Spleen (tissue), 11 donors: Measurements from ENCODE around the gene SP4. TPM values are rescaled to one million over a fixed set of nuclear protein-coding genes. Genes with fewer than 3 reads are reported as not detected.

Experiments used
- DNase-seq: peaks from one replicate; pipeline ENCODE4 v3.0.0-alpha.2; 2020
- H3K27ac ChIP-seq, 8 donors: fragments of 200-600 bp; sonication (generic) in 7 of 8; 1 replicate in 4 of 8; 2 replicates in 4 of 8; pipeline versions ENCODE4 v1.5.0 to v1.8.0; 2016 to 2021; ENCODE audit warnings: inconsistent platforms in 4 of 8, mild to moderate bottlenecking in 4 of 8, moderate library complexity in 1 of 8
- H3K27me3 ChIP-seq, 7 donors: fragments of 200-600 bp; sonication (generic) in 6 of 7; replicated peaks in 1 of 7; 1 replicate in 4 of 7; 2 replicates in 3 of 7; pipeline versions ENCODE4 v1.5.0 to v1.8.0; 2016 to 2021; ENCODE audit warnings: inconsistent platforms in 3 of 7, mild to moderate bottlenecking in 1 of 7
- H3K36me3 ChIP-seq, 6 donors: fragments of 200-600 bp; sonication (generic) in 5 of 6; 1 replicate in 4 of 6; 2 replicates in 2 of 6; pipeline versions ENCODE4 v1.5.0 to v1.8.0; 2016 to 2021; ENCODE audit warnings: inconsistent platforms in 2 of 6
- H3K4me1 ChIP-seq, 6 donors: fragments of 200-600 bp; sonication (generic) in 5 of 6; 1 replicate in 3 of 6; 2 replicates in 3 of 6; pipeline versions ENCODE4 v1.5.0 to v1.8.0; 2016 to 2021; ENCODE audit warnings: inconsistent platforms in 3 of 6
- H3K4me3 ChIP-seq, 8 donors: fragments of 200-600 bp; sonication (generic) in 7 of 8; 1 replicate in 4 of 8; 2 replicates in 4 of 8; pipeline versions ENCODE4 v1.5.0 to v1.8.0; 2016 to 2021; ENCODE audit warnings: inconsistent platforms in 4 of 8, mild to moderate bottlenecking in 4 of 8, moderate library complexity in 2 of 8
- H3K9me3 ChIP-seq, 8 donors: fragments of 200-600 bp; sonication (generic) in 7 of 8; 1 replicate in 4 of 8; 2 replicates in 4 of 8; pipeline versions ENCODE4 v1.5.0 to v1.8.0; 2016 to 2021; ENCODE audit warnings: inconsistent platforms in 4 of 8
- CTCF ChIP-seq, 11 experiments: fragments of 200-600 bp in 7 of 11; fragments of 450-650 bp in 4 of 11; sonication (generic) in 4 of 11; IDR thresholded peaks in 8 of 11; conservative IDR thresholded peaks in 3 of 11; 1 replicate in 7 of 11; 2 replicates in 4 of 11; pipeline versions ENCODE4 v1.4.0 to v1.8.0; 2016 to 2021; ENCODE audit warnings: antibody characterized with exemption in 11 of 11, inconsistent platforms in 4 of 11, mild to moderate bottlenecking in 1 of 11
- POLR2A ChIP-seq, 3 donors: fragments of 450-650 bp; IDR thresholded peaks; one replicate each; pipeline ENCODE4 v1.5.1; 2017; ENCODE audit warnings: antibody characterized with exemption in 3 of 3, mild to moderate bottlenecking in 1 of 3
- POLR2AphosphoS5 ChIP-seq, 3 donors: sonication (generic); formaldehyde crosslinking; IDR thresholded peaks; one replicate each; pipeline ENCODE4 v1.5.1; 2017; ENCODE audit warnings: antibody characterized with exemption in 3 of 3
- WGBS, 5 donors: extraction: QIAGEN DNeasy Blood & Tissue Kit in 3 of 5; methylation state at CpG; one replicate each; pipeline versions ENCODE4 v1.1.5 to v1.1.7; 2013 to 2018; 5-methylcytosine and 5-hydroxymethylcytosine counted together
- intact Hi-C: fragments of 100-400 bp; cut with DNase I; formaldehyde crosslinking; loops from one replicate; pipeline ENCODE4 v1.15.0; 2023; ENCODE audit warnings: low total_unique reads
- polyA plus RNA-seq, 3 donors: library from polyadenylated mRNA; stranded (reverse); fragments of 200-250 nt; gene quantifications; one replicate each; pipeline ENCODE4 v1.2.1, GENCODE V29; 2013
- total RNA-seq, 7 donors: library from RNA; depleted of rRNA in 3 of 7; stranded (reverse); fragments of >200 nt in 3 of 7; fragmentation: NEBNext Ultra II Directional in 4 of 7; extraction: Animal tissue kit (Norgen Biotek cat#: 25700) in 4 of 7; gene quantifications; one replicate each; pipeline versions ENCODE4 v1.1.0 to v1.2.1, GENCODE V29; 2016 to 2021
- donor health status: healthy with polysubstance abuse.
- donor health status: DM: no; HTN: no; CAD: no; lungs with moderate emphysema.
- donor health status: DM: no; HTN: no; CAD: no.
- donor health status: Bipolar disorder and iron deficiency.
- donor health status: healthy.
- donor health status: DM: no; HTN: no; CAD: no.
- donor health status: DM: yes; HTN: yes; CAD: no.

The SP4 gene
- total and polyA plus RNA-seq, 10 donors: 2.5 to 19.0 (median 14.3) TPM

DNA sequence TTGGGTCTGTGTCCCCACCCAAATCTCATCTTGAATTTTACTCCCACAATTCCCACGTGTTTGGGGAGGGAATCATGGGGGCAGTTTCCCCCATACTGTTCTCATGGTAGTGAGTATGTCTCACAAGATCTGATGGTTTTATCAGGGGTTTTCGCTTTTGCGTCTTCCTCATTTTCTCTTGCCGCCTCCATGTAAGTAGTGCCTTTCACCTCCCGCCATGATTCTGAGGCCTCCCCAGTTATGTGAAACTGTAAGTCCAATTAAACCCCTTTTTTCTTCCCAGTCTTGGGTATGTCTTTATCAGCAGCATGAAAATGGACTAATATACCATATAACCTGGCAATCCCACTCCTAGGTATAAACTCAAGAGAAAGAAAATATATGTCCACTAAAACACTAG, 25.9 kb upstream of the SP4 start:
- peaks cover 0 to 9% (median 2%) of the 10 kb centered on the region in 8 donors for H3K9me3 ChIP-seq
- H3K4me1 ChIP-seq: no peaks in the 10 kb centered on the region
- 83 to 93% (median 88%) methylated on average over 5 of the region's 5 CpGs for WGBS, 5 donors
- DNase-seq: no peak
- no peaks in the 10 kb centered on the region for H3K36me3 ChIP-seq
- no peak overlapping the region for H3K4me3 ChIP-seq
- no peak overlapping the region for H3K27ac ChIP-seq
- intact Hi-C loops: no loop called here
- no peaks in the 10 kb centered on the region for H3K27me3 ChIP-seq
- TF ChIP-seq CTCF (IDR thresholded peaks at IDR 0.05 in 8 of 11, conservative IDR thresholded peaks at IDR 0.05 in 3 of 11) (no peak), POLR2AphosphoS5 (IDR thresholded peaks at IDR 0.05) (no peak), POLR2A (IDR thresholded peaks at IDR 0.05) (no peak)

- no peak overlapping the region for H3K27ac ChIP-seq
- H3K4me3 ChIP-seq: no peak overlapping the region
- H3K9me3 ChIP-seq: no peaks in the 10 kb centered on the region
- TF ChIP-seq POLR2A (IDR thresholded peaks at IDR 0.05) (no peak), POLR2AphosphoS5 (IDR thresholded peaks at IDR 0.05) (no peak), CTCF (IDR thresholded peaks at IDR 0.05 in 8 of 11, conservative IDR thresholded peaks at IDR 0.05 in 3 of 11) (no peak)
- DNase-seq: no peak
- H3K27me3 ChIP-seq: no peaks in the 10 kb centered on the region
- 78 to 85% (median 80%) methylated on average over 4 of the region's 4 CpGs for WGBS, 5 donors
- intact Hi-C loops: no loop called here
- H3K36me3 ChIP-seq: no peaks in the 10 kb centered on the region
- H3K4me1 ChIP-seq: peaks cover 0 to 13% (median 0%) of the 10 kb centered on the region in 6 donors
Observed at GRCh38 chr7:21407796-21408480, 19.9 kb upstream of the SP4 start.

DNA sequence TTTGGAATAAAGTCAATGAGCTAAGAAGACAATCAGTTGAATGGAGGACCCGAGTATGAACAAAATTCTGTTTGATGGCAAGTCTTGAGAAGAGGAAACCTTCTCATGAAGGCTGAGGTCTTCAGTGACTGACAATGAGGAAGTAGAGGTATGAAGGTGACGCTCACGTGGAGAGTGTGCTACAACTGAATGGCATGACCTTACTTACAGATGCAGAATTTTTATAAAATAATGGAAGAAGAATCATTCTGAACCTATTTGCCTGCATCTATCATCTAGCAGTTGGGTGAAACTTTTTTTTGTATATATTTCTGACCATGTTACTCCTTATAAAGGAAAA, 19.4 kb upstream of the SP4 start:
- no peak for DNase-seq

More for the DNA sequence above, 19.4 kb upstream of the SP4 start:
- intact Hi-C loops: no loop called here
- H3K27me3 ChIP-seq: no peaks in the 10 kb centered on the region
- no peaks in the 10 kb centered on the region for H3K9me3 ChIP-seq
- H3K27ac ChIP-seq: no peak overlapping the region
- H3K4me3 ChIP-seq: no peak overlapping the region
- H3K36me3 ChIP-seq: no peaks in the 10 kb centered on the region
- no peak for TF ChIP-seq POLR2AphosphoS5 (IDR thresholded peaks at IDR 0.05)
- no peak for TF ChIP-seq CTCF (IDR thresholded peaks at IDR 0.05 in 8 of 11, conservative IDR thresholded peaks at IDR 0.05 in 3 of 11)
- TF ChIP-seq POLR2A (IDR thresholded peaks at IDR 0.05): no peak
- peaks cover 0 to 16% (median 4%) of the 10 kb centered on the region in 6 donors for H3K4me1 ChIP-seq
- 55 to 70% (median 61%) methylated on average over 3 of the region's 3 CpGs for WGBS, 5 donors
